ENCODE results near the gene SAT2. TPM values are rescaled to one million over a fixed set of nuclear protein-coding genes. Genes with fewer than 3 reads are reported as not detected.

SAT2 gene
- total and polyA plus RNA-seq, 2 donors from 2014 or later, result 74.7 to 430 TPM

- H3K4me1 ChIP-seq (ENCODE audit: control insufficient read depth in 2 of 3, insufficient read depth in 2 of 3, low read depth in 1 of 3, low read length in 3 of 3), result peaks cover 0 to 6% (median 0%) of the 10 kb centered on the region in 3 donors
- intact Hi-C loops (cut with DNase I), result no loop called here
- no peaks in the 10 kb centered on the region for H3K36me3 ChIP-seq (ENCODE audit: control insufficient read depth in 2 of 3, insufficient read depth in 3 of 3, low read length in 3 of 3)
- no peak overlapping the region for H3K27ac ChIP-seq (ENCODE audit: low read depth in 2 of 2, low read length in 2 of 2)
- FAIRE-seq, result no peak
- TF ChIP-seq CTCF (IDR thresholded peaks at IDR 0.05; ENCODE audit: borderline replicate concordance, extremely low read depth, insufficient read depth), result no peak
- H3K4me3 ChIP-seq (ENCODE audit: low read length in 3 of 3), result peak overlapping the region; percentile 26 to 71 (median 47)
- peak overlapping the region in 1 of 3 donors; percentile 51 for H3K9ac ChIP-seq (ENCODE audit: low read length in 3 of 3)
- H3K9me3 ChIP-seq (ENCODE audit: control insufficient read depth in 2 of 3, insufficient read depth in 1 of 3, low read length in 3 of 3), result no peaks in the 10 kb centered on the region
- DNase-seq, result peak in 1 of 5 donors; percentile 66
- no peaks in the 10 kb centered on the region for H3K27me3 ChIP-seq (ENCODE audit: control insufficient read depth, insufficient read depth, low read length)
Observed at GRCh38 chr17:7651097-7651664, 23.6 kb upstream of the SAT2 start.

GRCh38 chr17:7650509-7651096 lies 23.0 kb upstream of the SAT2 start, which contains the start of gene ATP1B2:
ATP1B2 (plus strand) TSS chr17:7650926; CDS start chr17:7651519, 593 bp downstream.
- intact Hi-C loops (cut with DNase I), result no loop called here
- H3K27me3 ChIP-seq (ENCODE audit: control insufficient read depth, insufficient read depth, low read length), result no peaks in the 10 kb centered on the region
- FAIRE-seq (no peak), DNase-seq (peak; percentile 81 to 91 (median 88))
- H3K4me3 ChIP-seq (ENCODE audit: low read length in 3 of 3), result peak within 1 kb of the TSS; percentile 26 to 71 (median 47)
- peaks cover 0 to 6% (median 0%) of the 10 kb centered on the region in 3 donors for H3K4me1 ChIP-seq (ENCODE audit: control insufficient read depth in 2 of 3, insufficient read depth in 2 of 3, low read depth in 1 of 3, low read length in 3 of 3)
- no peak within 1 kb of the TSS for H3K27ac ChIP-seq (ENCODE audit: low read depth in 2 of 2, low read length in 2 of 2)
- TF ChIP-seq CTCF (IDR thresholded peaks at IDR 0.05; ENCODE audit: borderline replicate concordance, extremely low read depth, insufficient read depth), result no peak
- peak within 1 kb of the TSS in 1 of 3 donors; percentile 51 for H3K9ac ChIP-seq (ENCODE audit: low read length in 3 of 3)
- no peaks in the 10 kb centered on the region for H3K9me3 ChIP-seq (ENCODE audit: control insufficient read depth in 2 of 3, insufficient read depth in 1 of 3, low read length in 3 of 3)
- no peaks in the 10 kb centered on the region for H3K36me3 ChIP-seq (ENCODE audit: control insufficient read depth in 2 of 3, insufficient read depth in 3 of 3, low read length in 3 of 3)

GRCh38 chr17:7647018-7647417 lies 19.4 kb upstream of the SAT2 start:
- no peak for FAIRE-seq
- intact Hi-C loops (cut with DNase I), result no loop called here
- Histone ChIP-seq H3K27ac (ENCODE audit: low read depth in 2 of 2, low read length in 2 of 2) (no peak overlapping the region), H3K36me3 (ENCODE audit: control insufficient read depth in 2 of 3, insufficient read depth in 3 of 3, low read length in 3 of 3) (no peaks in the 10 kb centered on the region), H3K4me1 (ENCODE audit: control insufficient read depth in 2 of 3, insufficient read depth in 2 of 3, low read depth in 1 of 3, low read length in 3 of 3) (peaks cover 0 to 6% (median 0%) of the 10 kb centered on the region in 3 donors), H3K4me3 (ENCODE audit: low read length in 3 of 3) (no peak overlapping the region), H3K9me3 (ENCODE audit: control insufficient read depth in 2 of 3, insufficient read depth in 1 of 3, low read length in 3 of 3) (no peaks in the 10 kb centered on the region), H3K27me3 (ENCODE audit: control insufficient read depth, insufficient read depth, low read length) (no peaks in the 10 kb centered on the region), H3K9ac (ENCODE audit: low read length in 3 of 3) (no peak overlapping the region)
- DNase-seq, result no peak
- no peak for TF ChIP-seq CTCF (IDR thresholded peaks at IDR 0.05; ENCODE audit: borderline replicate concordance, extremely low read depth, insufficient read depth)
